Trophoblast cell (in vitro differentiated cells and primary cell): ENCODE results near the gene C20orf144.

ENCODE experiments used
- DNase-seq, 2 donors: peaks; one replicate each; pipeline ENCODE4 v3.0.0-alpha.2; 2016
- H2AFZ ChIP-seq: 2 replicates; pipeline ENCODE4 v1.6.1; 2013; ENCODE audit warnings: low read length, moderate library complexity, mild to moderate bottlenecking; ENCODE audit not compliant: insufficient read depth, poor library complexity
- H2AK5ac ChIP-seq: 2 replicates; pipeline ENCODE4 v1.6.1; 2013; ENCODE audit warnings: mild to moderate bottlenecking, low read length
- H2BK120ac ChIP-seq: 2 replicates; pipeline ENCODE4 v1.6.1; 2013; ENCODE audit warnings: low read length, mild to moderate bottlenecking, moderate library complexity; ENCODE audit not compliant: insufficient read depth, poor library complexity
- H2BK12ac ChIP-seq: 2 replicates; pipeline ENCODE4 v1.6.1; 2013; ENCODE audit warnings: mild to moderate bottlenecking, low read length, moderate library complexity
- H2BK5ac ChIP-seq: 2 replicates; pipeline ENCODE4 v1.6.1; 2013; ENCODE audit warnings: low read length, low read depth, moderate library complexity, mild to moderate bottlenecking; ENCODE audit not compliant: poor library complexity
- H3K14ac ChIP-seq: 2 replicates; pipeline ENCODE4 v1.6.1; 2013; ENCODE audit warnings: mild to moderate bottlenecking, low read length
- H3K18ac ChIP-seq: 2 replicates; pipeline ENCODE4 v1.6.1; 2013; ENCODE audit warnings: mild to moderate bottlenecking, low read length
- H3K23ac ChIP-seq: 2 replicates; pipeline ENCODE4 v1.6.1; 2013; ENCODE audit warnings: low read length
- H3K27ac ChIP-seq: 2 replicates; pipeline ENCODE4 v1.5.1; 2013; ENCODE audit warnings: low read depth, mild to moderate bottlenecking, inconsistent platforms, low read length, moderate library complexity
- H3K27me3 ChIP-seq: 2 replicates; pipeline ENCODE4 v1.6.1; 2013; ENCODE audit warnings: inconsistent platforms, mild to moderate bottlenecking, low read length, moderate library complexity; ENCODE audit not compliant: insufficient read depth
- H3K36me3 ChIP-seq, 2 experiments: 1 replicate in 1 of 2; 2 replicates in 1 of 2; pipeline ENCODE4 v1.6.1; 2013; ENCODE audit warnings: low read length in 2 of 2, mild to moderate bottlenecking in 2 of 2, moderate library complexity in 1 of 2; ENCODE audit not compliant: insufficient read depth in 2 of 2, control insufficient read depth in 1 of 2
- H3K4ac ChIP-seq: 2 replicates; pipeline ENCODE4 v1.6.1; 2013; ENCODE audit warnings: low read depth, mild to moderate bottlenecking, low read length, moderate library complexity
- H3K4me1 ChIP-seq, 2 experiments: 1 replicate in 1 of 2; 2 replicates in 1 of 2; pipeline ENCODE4 v1.6.1; 2013; ENCODE audit warnings: low read length in 2 of 2, mild to moderate bottlenecking in 2 of 2, moderate library complexity in 1 of 2; ENCODE audit not compliant: insufficient read depth in 2 of 2, control insufficient read depth in 1 of 2
- H3K4me2 ChIP-seq: 2 replicates; pipeline ENCODE4 v1.6.1; 2013; ENCODE audit warnings: inconsistent platforms, mild to moderate bottlenecking, low read length, moderate library complexity
- H3K4me3 ChIP-seq: 2 replicates; pipeline ENCODE4 v1.5.1; 2013; ENCODE audit warnings: mild to moderate bottlenecking, low read depth, low read length, inconsistent platforms
- H3K79me1 ChIP-seq: one replicate; pipeline ENCODE4 v1.6.1; 2013; ENCODE audit warnings: low read length
- H3K79me2 ChIP-seq: 2 replicates; pipeline ENCODE4 v1.6.1; 2013; ENCODE audit warnings: low read length, mild to moderate bottlenecking; ENCODE audit not compliant: control insufficient read depth, insufficient read depth, poor library complexity
- H3K9ac ChIP-seq: 2 replicates; pipeline ENCODE4 v1.6.1; 2013; ENCODE audit warnings: mild to moderate bottlenecking, low read length
- H3K9me3 ChIP-seq: 2 replicates; pipeline ENCODE4 v1.6.1; 2013; ENCODE audit warnings: low read depth, mild to moderate bottlenecking, control low read depth, inconsistent platforms, low read length; ENCODE audit not compliant: insufficient read depth
- H4K12ac ChIP-seq: 2 replicates; pipeline ENCODE4 v1.6.1; 2013; ENCODE audit warnings: low read depth, mild to moderate bottlenecking, low read length, moderate library complexity
- H4K8ac ChIP-seq: 2 replicates; pipeline ENCODE4 v1.6.1; 2013; ENCODE audit warnings: low read depth, mild to moderate bottlenecking, low read length, moderate library complexity
- H4K91ac ChIP-seq: one replicate; pipeline ENCODE4 v1.6.1; 2013; ENCODE audit warnings: low read depth, mild to moderate bottlenecking, low read length, moderate library complexity
- WGBS: extraction: QIAGEN DNeasy Blood & Tissue Kit; methylation state at CpG from one replicate; pipeline ENCODE4 v1.1.7; 2013; ENCODE audit warnings: missing lambda C conversion rate; ENCODE audit not compliant: insufficient read length, insufficient coverage; ENCODE audit errors: extremely low coverage; 5-methylcytosine and 5-hydroxymethylcytosine counted together

Gene C20orf144

DNA sequence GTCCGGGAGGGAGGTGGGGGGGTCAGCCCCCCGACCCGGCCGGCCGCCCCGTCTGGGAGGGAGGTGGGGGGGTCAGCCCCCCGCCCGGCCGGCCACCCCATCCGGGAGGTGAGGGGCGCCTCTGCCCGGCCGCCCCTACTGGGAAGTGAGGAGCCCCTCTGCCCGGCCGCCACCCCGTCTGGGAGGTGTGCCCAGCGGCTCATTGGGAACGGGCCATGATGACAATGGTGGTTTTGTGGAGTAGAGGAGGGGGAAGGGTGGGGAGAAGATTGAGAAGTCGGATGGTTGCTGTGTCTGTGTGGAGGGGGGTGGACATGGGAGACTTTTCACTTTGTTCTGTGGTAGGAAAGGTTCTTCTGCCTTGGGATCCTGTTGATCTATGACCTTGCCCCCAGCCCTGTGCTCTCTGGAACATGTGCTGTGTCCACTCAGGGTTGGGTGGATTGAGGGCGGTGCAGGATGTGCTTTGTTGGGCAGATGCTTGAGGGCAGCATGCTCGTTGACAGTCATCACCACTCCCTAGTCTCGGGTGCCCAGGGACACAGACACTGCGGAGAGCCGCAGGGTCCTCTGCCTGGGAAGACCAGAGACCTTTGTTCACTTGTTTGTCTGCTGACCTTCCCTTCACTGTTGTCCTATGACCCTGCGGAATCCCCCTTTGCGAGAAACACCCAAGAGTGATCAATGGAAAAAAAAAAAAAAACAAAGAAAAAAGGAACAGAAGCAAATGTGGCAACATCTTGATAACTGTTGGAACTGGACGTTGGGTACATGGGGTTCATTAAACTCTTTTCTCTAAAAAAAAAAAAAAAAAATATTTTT lies 39.7 kb downstream of the C20orf144 start:
- no peak for DNase-seq
- no peak overlapping the region for H2AFZ ChIP-seq
- no peak overlapping the region for H2BK120ac ChIP-seq
- H3K9me3 ChIP-seq, result peaks cover 12% of the 10 kb centered on the region
- H2BK12ac ChIP-seq, result no peak overlapping the region
- H3K4me2 ChIP-seq, result no peak overlapping the region
- H3K9ac ChIP-seq, result no peak overlapping the region
- no peak overlapping the region for H3K18ac ChIP-seq
- H3K27ac ChIP-seq, result no peak overlapping the region
- H2AK5ac ChIP-seq, result no peak overlapping the region
- no peak overlapping the region for H3K4ac ChIP-seq
- H3K23ac ChIP-seq, result no peak overlapping the region
- no peak overlapping the region for H2BK5ac ChIP-seq
- H3K14ac ChIP-seq, result no peak overlapping the region
- no peaks in the 10 kb centered on the region for H3K79me2 ChIP-seq
- no CpG with 5 or more reads among the region's 27 CpGs for WGBS
- H3K79me1 ChIP-seq, result no peaks in the 10 kb centered on the region
- H3K4me3 ChIP-seq, result no peak overlapping the region
- no peak overlapping the region for H4K12ac ChIP-seq
- H3K36me3 ChIP-seq, result no peaks in the 10 kb centered on the region
- H4K91ac ChIP-seq, result no peak overlapping the region
- H3K4me1 ChIP-seq, result peaks cover 0 to 2% of the 10 kb centered on the region in 2 experiments
- H3K27me3 ChIP-seq, result no peaks in the 10 kb centered on the region
- no peak overlapping the region for H4K8ac ChIP-seq

DNA sequence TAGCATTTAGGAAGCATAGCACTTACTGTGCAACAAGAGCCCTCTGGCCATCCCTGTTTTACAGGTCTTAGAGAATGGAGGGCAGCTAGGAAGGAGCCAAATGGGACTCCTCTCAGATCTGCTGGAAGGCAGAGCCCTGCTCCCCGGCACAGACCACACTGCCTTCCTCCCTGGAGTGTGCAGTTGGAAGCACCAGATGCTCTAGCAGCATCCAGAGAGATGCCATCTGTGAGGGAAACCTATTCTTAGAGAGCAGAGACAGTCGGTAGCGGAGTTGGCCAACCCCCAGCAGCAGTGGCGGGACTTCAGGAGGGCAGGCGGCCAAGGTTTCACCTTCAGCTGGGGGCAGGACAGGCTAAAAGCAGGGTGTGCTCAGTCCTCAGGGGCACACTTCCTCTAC lies 40.7 kb downstream of the C20orf144 start:
- Histone ChIP-seq H3K27me3 (no peaks in the 10 kb centered on the region), H3K4me2 (no peak overlapping the region), H4K12ac (no peak overlapping the region), H3K4ac (no peak overlapping the region), H3K36me3 (no peaks in the 10 kb centered on the region), H3K14ac (no peak overlapping the region), H3K9ac (no peak overlapping the region), H3K4me1 (peaks cover 0 to 2% of the 10 kb centered on the region in 2 experiments), H3K23ac (no peak overlapping the region), H3K4me3 (no peak overlapping the region), H3K18ac (no peak overlapping the region), H2BK12ac (no peak overlapping the region), H2AFZ (no peak overlapping the region), H2BK120ac (no peak overlapping the region), H4K8ac (no peak overlapping the region), H2BK5ac (no peak overlapping the region), H3K79me1 (no peaks in the 10 kb centered on the region), H3K79me2 (no peaks in the 10 kb centered on the region), H2AK5ac (no peak overlapping the region), H3K27ac (no peak overlapping the region), H4K91ac (no peak overlapping the region), H3K9me3 (peaks cover 12% of the 10 kb centered on the region)
- DNase-seq, result no peak
- WGBS, result no CpG with 5 or more reads among the region's 5 CpGs

DNA sequence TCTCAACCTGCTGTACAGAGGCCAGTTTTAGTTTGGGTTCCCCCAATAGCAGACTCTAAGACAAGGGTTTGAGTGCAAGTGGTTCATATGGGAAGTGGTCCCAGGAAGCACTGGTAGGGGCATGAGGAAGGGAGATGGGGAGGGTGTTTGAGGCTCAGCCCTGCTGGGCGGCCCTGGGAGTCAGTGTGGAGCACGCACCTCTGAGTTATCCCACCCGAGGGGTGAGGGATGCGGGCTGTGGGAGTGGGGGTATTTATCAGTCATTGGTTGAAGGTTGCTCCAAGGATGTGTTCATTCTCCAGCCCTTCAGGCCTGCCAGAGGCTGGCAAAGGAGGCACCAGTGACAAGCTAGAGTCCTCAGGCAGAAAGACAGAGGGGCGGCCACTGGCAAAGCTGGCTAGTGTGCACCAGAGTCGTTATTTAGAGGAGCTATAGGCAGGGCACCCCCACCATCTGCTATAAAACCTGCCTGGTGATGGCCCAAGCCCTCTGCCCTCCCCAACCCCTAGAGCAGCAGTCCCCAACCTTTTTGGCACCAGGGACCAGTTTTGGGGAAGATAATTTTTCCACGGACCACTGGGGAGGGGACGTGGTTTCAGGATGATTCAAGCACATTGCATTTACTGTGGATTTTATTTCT lies 41.5 kb downstream of the C20orf144 start:
- no peak for DNase-seq
- Histone ChIP-seq H3K4ac (no peak overlapping the region), H2BK5ac (no peak overlapping the region), H3K9me3 (peaks cover 11% of the 10 kb centered on the region), H3K4me1 (peaks cover 0 to 2% of the 10 kb centered on the region in 2 experiments), H3K27ac (no peak overlapping the region), H4K8ac (no peak overlapping the region), H2AFZ (no peak overlapping the region), H3K14ac (no peak overlapping the region), H3K4me2 (no peak overlapping the region), H3K79me2 (no peaks in the 10 kb centered on the region), H3K4me3 (no peak overlapping the region), H3K9ac (no peak overlapping the region), H3K79me1 (no peaks in the 10 kb centered on the region), H2BK12ac (no peak overlapping the region), H2AK5ac (no peak overlapping the region), H3K23ac (no peak overlapping the region), H3K36me3 (no peaks in the 10 kb centered on the region), H4K12ac (no peak overlapping the region), H3K18ac (no peak overlapping the region), H4K91ac (no peak overlapping the region), H2BK120ac (no peak overlapping the region), H3K27me3 (no peaks in the 10 kb centered on the region)
- no CpG with 5 or more reads among the region's 8 CpGs for WGBS

DNA sequence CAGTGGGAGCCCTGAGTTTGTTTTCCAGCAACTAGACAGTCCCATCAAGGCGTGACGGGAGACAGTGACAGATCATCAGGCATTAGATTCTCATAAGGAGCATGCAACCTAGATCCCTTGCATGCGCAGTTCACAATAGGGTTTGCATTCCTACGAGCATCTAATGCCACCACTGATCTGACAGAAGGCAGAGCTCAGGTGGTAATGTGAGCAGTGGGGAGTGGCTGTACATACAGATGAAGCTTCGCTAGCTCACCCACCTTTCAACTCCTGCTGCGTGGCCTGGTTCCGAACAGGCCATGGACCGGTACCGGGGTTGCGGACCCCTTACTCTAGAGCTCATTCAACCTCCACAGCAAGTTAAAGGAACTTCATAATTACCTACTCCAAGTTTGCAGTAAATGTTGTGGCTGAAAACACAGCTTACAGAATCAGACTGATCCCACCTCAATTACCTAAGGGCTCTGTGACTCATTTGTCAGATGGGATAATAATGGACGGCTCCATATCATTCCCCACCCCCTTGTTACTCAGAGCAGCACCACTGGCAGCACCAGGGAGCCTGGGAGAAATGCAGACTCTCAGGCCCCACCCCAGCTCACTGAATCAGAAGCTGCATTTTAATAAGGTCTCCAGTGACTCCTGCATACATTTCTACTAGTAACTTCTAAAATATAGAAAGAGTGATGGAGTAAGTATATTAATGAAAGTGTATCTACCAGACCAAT lies 42.2 kb downstream of the C20orf144 start:
- Histone ChIP-seq H3K23ac (no peak overlapping the region), H3K27me3 (no peaks in the 10 kb centered on the region), H3K36me3 (no peaks in the 10 kb centered on the region), H2BK5ac (no peak overlapping the region), H2AK5ac (no peak overlapping the region), H2AFZ (no peak overlapping the region), H4K91ac (no peak overlapping the region), H3K9ac (no peak overlapping the region), H3K4me2 (no peak overlapping the region), H3K4me3 (no peak overlapping the region), H3K18ac (no peak overlapping the region), H3K4me1 (peaks cover 0 to 2% of the 10 kb centered on the region in 2 experiments), H3K9me3 (peaks cover 11% of the 10 kb centered on the region), H4K8ac (no peak overlapping the region), H2BK120ac (no peak overlapping the region), H3K4ac (no peak overlapping the region), H3K79me2 (no peaks in the 10 kb centered on the region), H3K79me1 (no peaks in the 10 kb centered on the region), H3K27ac (no peak overlapping the region), H4K12ac (no peak overlapping the region), H2BK12ac (no peak overlapping the region), H3K14ac (no peak overlapping the region)
- WGBS, result no CpG with 5 or more reads among the region's 11 CpGs
- DNase-seq, result no peak
